AG09319 (cell line): Measurements from ENCODE around the gene SELENOM.
A peak's percentile ranks its signal among the peaks of the same experiment; 100 is the strongest.

Source experiments
- DNase-seq: peaks from one replicate; pipeline ENCODE4 v3.0.0-alpha.2; 2010; ENCODE audit warnings: low read depth; ENCODE audit errors: extremely low read depth
- TF ChIP-seq, protein P1 (sequence below): IDR thresholded peaks from 2 replicates; pipeline ENCODE4 v1.5.1; 2011; ENCODE audit warnings: low read depth, mild to moderate bottlenecking, inconsistent platforms, low read length, moderate library complexity

The SELENOM gene

DNA sequence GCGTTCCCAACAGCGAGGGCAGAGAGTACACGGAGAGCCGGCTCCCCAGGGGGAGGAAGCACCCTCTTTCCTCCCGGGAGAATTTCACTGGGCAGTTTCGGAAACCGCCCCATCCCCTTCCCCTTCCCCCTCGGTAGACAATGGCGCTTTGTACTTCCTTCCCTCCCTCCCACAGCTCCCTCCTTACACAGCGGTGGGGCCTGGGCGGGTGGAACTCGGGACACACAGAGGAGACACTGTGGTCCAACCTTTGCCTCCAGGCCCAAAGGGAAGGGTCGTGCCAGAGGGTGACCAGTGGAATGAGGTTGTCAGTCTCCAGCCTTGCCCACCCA lies 21.9 kb downstream of the SELENOM start:
- no peak for DNase-seq
- TF ChIP-seq, protein P1, sequence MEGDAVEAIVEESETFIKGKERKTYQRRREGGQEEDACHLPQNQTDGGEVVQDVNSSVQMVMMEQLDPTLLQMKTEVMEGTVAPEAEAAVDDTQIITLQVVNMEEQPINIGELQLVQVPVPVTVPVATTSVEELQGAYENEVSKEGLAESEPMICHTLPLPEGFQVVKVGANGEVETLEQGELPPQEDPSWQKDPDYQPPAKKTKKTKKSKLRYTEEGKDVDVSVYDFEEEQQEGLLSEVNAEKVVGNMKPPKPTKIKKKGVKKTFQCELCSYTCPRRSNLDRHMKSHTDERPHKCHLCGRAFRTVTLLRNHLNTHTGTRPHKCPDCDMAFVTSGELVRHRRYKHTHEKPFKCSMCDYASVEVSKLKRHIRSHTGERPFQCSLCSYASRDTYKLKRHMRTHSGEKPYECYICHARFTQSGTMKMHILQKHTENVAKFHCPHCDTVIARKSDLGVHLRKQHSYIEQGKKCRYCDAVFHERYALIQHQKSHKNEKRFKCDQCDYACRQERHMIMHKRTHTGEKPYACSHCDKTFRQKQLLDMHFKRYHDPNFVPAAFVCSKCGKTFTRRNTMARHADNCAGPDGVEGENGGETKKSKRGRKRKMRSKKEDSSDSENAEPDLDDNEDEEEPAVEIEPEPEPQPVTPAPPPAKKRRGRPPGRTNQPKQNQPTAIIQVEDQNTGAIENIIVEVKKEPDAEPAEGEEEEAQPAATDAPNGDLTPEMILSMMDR = no peak

DNA sequence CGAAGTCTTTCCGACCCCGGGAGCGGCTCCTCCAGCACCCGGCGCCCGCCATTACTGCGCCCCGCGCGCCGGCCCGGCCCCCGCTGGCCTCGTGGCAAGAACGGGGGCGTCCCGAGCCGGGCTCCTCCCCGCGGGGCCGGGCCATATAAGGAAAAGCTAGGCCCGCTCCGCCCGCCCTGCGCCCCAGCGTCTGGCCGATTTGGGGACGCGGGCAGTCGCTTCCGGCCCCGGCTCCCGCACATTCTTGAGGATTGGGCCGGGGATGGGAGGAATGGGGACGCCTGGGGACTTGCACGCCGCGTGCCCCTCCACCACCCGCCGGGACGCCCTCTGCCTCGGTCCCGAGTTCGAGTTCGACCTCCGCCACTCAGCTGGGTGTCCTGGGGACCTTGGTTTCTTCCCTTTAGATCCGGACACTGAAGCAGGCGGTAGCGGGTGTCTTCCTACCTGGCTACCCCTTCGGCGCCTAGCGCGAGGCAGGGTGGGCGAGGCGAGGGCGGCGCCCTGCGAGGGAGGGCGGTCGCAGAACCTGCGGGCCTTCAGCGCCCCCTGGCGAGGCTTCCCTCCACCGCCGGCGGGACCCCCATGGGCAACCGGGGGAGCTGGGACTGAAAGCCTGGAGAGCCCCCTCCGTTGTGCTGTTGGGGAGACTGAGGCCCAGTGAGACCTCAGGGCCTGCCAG lies 22.4 kb downstream of the SELENOM start:
- peak; percentile 69 for DNase-seq
- TF ChIP-seq, protein P1 = peak; percentile 72

DNA sequence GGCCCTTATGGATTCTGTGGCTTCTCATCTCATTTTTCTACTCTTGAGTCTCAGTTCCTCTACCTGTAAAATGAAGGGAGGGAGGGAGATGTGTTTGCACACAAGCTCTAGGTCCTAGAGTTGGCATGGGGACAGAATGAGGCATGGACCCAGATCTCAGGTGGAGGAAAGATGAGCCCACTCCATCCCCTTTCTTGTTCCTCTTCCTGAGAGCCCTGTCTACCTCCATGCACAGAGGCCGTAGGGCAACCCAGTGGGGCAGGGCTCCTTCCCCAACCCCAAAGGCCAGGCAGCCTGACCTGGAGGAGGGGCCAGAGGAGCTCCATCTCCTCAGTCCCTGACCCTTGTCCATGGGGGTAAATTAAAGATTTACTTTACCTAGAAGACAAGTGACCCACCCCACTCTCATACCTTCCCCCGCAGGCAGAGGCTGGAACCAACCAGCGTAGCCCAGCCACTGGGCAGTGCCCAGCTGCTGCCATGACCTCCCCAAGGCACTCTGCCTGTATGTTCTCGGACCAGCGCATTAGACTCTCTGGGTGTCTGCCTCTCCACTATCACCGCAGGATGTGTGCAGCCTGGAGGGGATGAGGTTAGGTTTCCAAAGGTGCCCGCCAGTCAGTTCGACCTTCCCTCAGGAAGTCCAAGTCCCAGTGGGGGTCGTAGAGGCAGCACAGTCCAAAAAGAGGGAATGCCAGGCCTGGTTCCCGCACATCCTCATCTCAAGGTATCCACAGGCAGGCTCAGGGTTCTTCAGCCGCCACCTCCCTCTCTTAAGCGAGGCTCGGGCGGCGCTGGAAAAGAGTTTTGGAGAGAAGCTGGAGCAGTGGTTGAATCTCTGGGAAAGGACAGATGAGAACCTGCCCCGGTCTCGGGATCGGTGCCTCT lies 23.2 kb downstream of the SELENOM start:
- TF ChIP-seq, protein P1 = no peak
- no peak for DNase-seq

DNA sequence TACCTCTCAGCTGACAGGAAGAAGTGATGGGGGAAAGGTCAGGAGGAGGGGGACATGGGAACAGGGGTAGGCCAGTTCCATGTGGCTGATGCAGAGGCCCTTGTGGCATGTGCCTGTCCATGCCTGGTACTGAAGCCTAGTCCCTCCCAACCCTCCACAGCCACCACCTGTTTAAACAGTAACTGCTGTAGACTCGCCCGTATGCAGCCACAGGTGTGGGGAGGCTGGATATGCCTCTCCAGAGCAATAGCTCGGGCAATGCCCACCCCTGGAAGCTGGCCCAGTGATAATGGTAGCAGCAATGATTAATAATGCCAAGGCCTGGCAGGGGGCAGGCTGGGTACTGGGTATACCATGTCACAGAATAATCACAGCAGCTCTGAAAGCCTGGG lies 24.0 kb downstream of the SELENOM start:
- no peak for DNase-seq
- TF ChIP-seq, protein P1 = no peak

DNA sequence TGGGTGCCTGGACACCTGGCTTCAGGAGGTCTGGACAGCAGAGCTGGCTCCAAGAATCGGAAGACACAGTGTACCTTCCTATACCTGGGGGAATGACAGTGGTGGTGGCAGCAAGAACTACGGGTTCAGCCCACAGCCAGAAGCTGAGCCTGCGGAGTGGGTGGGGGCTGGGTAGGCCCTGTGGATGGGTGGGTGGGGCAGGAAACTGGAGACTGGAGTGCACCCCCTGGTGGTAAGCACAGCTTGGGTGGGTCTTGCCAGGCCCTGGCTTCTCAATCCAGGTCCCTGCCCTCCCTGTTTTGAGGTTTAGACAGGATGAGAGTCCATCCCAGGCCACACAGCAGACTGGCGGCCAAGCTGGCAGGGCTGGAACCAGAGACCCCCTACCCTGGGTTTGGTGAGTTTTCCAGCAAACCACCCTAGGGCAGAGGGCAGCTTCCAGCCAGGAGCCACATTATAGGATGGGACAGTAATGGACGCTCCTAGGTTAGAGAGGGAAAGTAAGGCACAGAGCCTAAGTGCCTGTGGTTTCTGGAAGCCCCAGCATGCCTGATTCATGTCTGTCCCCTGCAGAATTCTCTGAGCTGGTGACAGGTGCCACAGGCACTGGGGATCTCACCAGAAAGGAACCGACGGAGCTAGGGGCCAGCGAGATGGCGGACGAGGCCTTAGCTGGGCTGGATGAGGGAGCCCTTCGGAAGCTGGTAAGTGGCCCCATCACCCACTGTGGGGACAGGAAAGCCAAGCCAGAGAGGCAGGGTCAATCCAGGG lies 24.6 kb downstream of the SELENOM start:
- TF ChIP-seq, protein P1 = peak; percentile 72
- DNase-seq = peak; percentile 41

DNA sequence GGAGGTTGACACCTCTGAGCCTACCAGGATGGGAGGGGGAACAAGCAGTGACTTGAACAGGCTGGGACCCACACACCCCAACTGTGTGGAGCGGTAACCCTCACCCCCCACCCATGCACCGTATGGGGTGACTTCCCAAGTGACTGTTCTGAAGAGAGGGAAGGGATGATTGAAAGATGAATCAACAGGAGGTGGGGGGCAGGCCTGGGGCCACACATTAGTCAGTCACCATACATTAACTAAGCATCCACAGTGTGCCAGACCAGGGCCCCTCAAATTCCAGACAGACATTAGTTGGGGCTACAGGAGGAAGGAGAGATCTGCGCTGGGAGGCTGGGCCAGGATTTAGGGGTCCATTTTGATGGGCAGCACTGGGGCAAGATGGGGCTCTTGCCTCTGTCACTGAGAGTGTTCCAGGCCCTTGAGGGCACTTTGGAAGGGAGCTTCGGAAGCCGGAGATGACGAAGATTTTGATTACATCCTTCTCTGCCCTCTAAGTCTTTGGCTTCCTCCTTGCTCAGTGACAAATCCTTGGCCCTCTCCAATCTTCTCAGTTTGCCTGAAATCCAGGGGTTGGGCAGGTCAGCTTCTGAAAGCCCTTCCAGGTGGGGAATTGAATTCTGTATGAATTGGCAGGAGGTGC lies 25.3 kb downstream of the SELENOM start:
- DNase-seq = no peak
- TF ChIP-seq, protein P1 = no peak
